Stimulated activated CD8-positive, alpha-beta memory T cell treated with anti-CD3 and anti-CD28 coated beads, Interleukin-7, amount 100 ng/mL, for 1 hour (primary cell): Measurements from ENCODE around the gene RGPD3.
"Not testable (repeated sequence)": the region's sequence is repeated elsewhere in the genome, so short reads cannot be mapped to it uniquely, and the experiment has no call there.

Source experiments
- DNase-seq, 2 donors: peaks; one replicate each; pipeline ENCODE4 v3.0.0-alpha.2; 2020; ENCODE audit warnings: low read depth in 2 of 2

The RGPD3 gene

DNA sequence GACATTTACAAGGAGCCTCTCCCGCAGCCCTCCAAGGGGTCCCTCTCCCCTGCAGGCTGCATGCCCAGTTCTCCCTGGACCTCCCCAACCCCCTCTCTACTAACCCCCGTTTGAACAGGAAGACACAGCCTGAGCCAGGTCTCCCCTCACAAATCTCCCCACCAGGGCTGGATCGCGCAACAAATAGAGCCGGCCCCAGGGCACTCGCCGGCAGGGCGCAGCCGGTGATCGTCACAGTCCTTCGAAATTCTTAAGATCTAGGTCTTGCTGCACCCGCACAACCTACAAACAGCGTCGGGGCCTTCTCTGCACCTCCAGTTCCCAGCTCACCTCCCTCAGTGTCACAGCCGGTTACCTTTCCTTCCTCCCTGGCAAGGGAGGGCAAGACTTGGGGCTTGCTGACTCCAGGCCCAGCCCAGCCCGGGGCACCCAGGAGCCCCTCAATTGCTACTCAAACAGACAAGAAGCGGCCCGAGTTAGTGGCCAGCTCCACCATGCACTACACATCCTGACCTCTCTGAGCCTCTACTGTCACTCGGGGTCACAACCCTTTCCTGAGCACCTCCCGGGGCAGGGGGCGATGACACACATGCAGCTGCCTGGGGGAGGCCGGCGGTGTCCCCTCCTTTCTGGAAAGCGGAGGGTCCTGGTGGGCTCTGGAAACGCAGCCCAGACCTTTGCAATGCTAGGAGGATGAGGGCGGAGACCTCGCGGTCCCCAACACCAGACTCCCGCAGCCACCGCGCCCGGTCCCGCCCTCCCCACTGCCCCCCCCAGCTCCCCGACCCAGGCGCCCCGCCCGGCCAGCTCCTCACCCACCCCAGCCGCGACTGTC, 18.6 kb upstream of the RGPD3 start, which contains the start of gene CD8B2:
Gene CD8B2, plus strand, starts transcription at position 814 of the 835 bp plus-strand sequence. CDS start 63 bp downstream, outside the sequence.
- DNase-seq: not testable (repeated sequence)

DNA sequence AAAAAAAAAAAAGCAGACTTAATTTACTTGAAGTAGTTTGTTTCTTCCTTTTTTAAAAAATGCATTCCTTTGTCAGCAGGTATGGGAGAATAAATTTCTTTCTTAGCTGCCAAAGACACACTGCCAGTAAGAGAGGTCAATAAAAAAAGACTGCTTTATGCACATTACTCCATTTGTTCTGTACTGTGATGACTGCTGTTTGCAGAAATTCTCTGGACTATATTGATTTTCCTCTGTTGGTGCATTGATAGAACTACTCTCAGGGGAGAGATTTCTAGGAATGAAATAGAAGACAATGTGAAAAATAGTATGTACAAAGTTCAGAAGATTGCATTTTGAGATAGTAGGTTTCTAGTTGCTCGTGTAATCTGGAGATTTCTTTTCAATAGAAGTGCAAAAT, 11.3 kb upstream of the RGPD3 start:
- DNase-seq: not testable (repeated sequence)

DNA sequence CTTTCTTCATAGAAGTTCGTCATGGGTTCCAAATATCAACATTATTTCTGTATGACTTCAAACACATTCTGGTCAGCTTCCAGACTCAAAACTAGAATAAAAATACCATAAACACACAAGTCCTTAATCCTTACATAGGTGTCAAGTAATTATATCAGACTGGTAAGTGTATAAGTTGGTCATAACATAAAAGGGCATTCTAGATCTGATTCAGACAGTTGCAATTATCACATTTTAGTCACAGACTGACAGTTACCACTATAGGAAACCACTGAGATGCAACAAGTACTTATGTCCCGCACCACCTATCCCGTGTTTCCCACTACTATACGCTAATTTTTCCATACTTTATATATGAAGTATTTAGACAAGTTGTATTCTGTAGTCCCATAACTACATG, 9.4 kb upstream of the RGPD3 start:
- DNase-seq: not testable (repeated sequence)

DNA sequence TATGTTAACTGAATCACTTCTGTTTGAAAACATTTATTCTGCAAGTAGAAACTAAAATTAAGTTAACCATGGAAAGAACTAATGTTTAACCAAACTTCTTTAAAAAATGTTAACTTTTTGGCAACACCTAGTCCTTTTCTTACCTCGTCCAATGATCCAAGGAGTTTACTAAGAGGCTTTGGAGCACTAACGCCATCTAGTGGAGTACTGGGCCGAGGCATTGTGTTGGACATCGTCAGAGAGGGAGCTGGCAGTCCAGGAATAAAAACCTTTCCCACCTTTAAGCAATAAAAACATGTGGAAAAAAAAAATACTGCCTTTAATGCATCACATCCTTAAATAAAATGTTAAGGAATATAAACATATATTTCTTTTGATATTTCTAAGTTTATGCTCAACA, 2.4 kb upstream of the RGPD3 start:
- peak in 1 of 2 donors; percentile 26 for DNase-seq

DNA sequence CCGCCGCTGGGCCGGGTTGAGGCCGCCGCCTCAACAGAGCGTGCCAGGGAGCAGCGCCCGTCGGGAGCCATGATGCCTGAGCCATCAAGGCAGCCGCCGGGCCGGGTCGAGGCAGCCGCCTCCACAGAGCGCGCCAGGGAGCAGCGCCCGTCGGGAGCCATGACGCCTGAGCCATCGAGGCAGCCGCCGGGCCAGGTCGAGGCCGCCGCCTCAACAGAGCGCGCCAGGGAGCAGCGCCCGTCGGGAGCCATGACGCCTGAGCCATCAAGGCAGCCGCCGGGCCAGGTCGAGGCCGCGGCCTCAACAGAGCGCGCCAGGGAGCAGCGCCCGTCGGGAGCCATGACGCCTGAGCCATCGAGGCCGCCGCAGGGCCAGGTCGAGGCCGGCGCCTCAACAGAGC, 697 bp downstream of the RGPD3 start:
- not testable (repeated sequence) for DNase-seq

DNA sequence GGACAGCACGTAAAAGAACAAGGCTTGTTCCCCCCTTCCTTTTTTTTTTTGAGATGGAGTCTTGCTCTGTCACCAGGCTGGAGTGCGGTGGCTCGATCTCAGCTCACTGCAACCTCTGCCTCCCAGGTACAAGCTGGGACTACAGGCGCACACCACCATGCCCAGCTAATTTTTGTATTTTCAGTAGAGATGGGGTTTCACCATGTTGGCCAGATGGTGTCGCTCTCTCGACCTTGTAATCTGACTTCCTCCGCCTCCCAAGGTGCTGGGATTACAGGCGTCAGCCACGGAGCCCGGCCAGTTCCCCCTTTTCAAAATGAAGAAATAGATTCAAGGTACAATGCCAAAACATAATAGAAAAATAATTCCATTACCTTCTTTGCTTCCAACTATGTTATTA, 6.3 kb downstream of the RGPD3 start:
- DNase-seq: not testable (repeated sequence)

DNA sequence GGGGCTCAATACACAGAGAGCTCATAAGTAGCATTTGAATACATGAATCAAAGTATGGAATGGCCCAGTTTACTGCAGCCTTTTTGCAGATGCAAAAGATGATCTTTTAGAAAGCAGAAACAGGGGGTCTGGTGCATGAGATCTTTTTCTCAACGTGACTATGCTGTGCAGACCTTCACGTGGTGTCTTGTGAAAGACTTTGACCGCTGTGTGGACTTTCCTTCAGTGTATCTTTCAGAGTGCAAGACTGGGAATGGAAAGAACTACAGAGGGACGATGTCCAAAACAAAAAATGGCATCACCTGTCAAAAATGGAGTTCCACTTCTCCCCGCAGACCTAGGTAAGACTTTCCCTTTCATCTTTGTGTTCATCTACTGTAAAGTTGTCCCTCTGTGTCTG, 77.5 kb downstream of the RGPD3 start:
- not testable (repeated sequence) for DNase-seq

DNA sequence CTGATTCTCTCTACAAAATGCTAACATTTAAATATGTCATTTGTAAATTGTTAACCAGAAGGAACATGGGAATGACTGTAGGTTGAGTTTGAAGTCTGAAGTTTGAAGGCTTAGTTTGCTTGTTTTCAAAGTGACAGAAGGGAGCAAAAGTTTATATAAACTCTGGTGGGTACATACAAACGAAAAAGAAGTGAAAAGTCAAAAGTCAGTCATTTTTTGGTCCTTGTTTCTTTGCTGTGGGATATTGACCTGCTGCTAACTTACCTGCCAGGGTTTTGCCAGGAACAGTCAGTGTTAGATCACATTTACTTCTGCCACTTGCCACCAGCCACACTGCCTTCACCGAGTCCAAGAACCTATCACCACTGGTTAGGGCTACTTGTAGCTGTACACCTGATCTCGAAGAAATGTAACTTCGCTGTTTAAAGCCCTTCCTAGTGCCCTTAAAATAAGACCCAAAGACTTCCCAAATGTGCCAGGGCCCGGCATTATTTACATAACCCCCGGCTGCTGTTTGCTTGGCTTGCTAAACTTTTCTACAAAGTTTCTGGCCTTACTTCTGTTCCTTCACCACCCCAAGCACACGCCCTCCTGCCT, 79.3 kb downstream of the RGPD3 start:
- not testable (repeated sequence) for DNase-seq

DNA sequence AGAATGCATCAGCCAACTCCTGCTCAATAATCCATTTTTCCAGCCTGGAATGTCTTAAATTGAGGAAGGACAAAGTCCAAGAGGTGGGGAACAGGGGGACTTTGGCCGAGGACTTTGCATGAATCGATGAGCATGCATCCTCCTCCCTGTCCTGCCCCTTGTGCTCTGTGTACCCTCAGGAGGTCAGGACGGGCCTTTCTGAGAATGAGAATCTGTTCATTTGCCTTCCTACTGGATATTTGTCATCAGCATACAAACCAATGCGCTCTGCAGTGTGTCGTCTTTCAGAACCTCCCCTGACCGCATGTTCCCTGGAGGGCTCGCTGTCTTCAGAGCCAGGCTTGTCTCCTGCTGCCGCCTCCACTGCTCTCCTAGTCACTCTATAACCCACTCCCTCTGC, 83.7 kb downstream of the RGPD3 start:
- DNase-seq: not testable (repeated sequence)

DNA sequence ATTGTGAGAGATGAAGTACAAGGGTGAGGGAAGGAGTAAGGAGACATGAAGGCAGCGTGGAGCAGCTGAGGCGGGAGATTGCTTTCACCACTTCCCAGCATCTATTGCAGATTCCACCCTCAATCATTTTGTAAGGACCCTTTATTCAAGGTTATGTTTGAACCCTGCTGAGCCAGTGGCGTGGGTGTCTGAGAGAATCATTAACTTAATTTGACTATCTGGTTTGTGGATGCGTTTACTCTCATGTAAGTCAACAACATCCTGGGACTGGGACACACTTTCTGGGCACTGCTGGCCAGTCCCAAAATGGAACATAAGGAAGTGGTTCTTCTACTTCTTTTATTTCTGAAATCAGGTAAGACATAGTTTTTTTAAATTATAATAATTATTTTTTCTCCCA, 86.3 kb downstream of the RGPD3 start:
- DNase-seq: not testable (repeated sequence)

DNA sequence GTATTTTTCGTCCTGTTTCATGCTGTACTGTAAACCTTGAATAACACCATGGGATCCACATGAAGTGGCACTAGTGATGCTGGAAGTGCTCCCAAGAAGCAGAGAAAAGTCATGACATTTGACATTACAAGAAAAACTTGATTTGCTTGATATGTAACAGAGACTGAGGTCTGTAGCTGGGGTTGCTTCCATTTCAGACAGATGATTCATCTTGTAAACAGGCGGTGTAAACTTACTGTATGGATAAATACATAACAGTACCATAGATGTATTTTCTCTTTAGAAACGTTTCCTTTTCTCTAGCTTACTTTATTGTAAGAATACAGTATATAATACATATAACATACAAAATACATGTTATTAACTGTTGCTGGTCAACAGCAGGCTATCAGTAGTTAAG, 88.6 kb downstream of the RGPD3 start:
- DNase-seq: not testable (repeated sequence)

DNA sequence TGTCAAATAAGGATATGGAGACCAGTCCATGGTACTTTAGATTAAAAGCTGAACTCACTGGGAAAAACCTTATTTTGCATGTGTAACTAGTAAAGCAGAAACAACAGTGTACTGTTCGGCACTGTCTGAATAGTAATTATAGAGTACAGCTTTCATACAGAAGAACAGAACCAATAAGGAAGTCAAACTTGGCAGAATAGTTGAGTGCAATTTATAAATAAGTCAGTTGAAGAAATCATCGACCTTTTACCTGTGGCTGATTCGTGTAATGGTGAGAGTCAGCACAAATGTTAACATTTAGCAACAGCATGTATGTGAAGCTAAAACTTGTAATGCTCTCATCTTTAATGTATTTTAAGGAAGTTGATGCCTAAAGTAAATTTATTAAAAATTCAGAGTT, 99.0 kb downstream of the RGPD3 start:
- DNase-seq: not testable (repeated sequence)

DNA sequence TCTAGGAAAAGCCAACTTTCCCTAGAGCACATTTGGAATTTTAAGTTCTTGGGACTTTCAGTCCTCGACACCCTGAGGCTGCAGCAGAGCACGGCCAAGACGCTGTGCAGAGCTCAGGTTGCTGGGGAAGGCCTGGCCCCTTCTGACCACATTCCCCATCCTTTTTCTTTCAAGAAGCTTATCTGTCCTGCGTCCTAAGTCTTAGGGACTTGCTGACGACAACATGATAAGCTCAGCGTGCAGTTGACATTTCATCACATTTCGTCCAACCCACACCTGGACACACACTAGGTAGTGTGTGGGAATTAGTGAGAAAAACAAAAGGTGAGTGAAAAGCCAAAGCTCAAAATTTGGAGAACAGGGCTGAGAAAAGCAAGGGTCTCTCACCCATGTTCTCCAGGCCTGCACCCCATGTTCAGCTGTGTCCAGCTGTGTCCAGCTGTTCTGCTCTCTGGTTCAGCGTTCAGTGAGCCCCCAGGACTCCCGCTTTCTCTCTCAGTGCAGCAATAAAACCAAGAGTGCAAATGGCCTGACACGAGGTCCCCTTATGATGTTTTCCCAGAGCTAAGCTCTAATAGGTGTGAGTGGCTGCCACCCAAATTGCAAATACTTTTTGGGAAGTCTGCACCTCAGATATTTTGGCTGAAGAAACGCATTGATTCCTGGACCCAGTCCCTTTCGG, 101.9 kb downstream of the RGPD3 start:
- no peak for DNase-seq

DNA sequence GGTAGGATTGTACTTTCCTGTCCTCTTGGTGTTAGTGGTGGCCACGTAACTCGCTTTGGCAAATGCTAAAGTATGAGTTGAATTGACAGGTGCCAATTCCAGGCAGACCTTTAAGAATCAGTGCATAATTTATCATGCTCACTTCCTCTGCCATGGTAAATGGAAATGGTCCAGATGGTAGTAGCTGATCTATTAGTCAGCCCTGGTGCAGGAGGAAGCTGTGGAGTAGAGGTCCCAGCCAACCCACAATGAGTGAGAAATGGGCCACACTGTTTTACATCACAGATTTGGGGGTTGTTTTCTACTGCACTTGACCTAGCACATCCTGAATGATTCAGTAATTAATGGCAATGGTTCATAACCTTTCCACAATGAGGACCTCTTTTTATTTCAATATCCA, 104.4 kb downstream of the RGPD3 start:
- DNase-seq: no peak

DNA sequence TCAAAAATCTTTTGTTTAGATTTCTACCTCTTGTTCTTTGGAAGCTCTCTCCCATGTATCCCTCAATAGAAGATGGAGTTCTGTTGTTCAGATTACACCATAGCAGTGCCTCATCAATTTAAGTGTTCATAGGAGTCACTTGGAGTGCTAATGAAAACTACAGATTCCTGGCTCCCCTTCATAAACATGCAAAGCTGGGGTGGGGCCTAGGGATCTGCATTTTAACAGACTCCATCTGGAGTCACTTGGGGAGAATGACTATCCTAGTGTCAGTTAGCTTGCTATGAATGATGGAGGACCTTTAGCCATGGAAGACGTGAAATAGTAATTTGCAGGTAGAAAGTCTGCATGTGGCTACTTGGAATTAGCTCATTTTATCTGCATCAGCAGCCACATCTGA, 105.4 kb downstream of the RGPD3 start:
- no peak for DNase-seq

DNA sequence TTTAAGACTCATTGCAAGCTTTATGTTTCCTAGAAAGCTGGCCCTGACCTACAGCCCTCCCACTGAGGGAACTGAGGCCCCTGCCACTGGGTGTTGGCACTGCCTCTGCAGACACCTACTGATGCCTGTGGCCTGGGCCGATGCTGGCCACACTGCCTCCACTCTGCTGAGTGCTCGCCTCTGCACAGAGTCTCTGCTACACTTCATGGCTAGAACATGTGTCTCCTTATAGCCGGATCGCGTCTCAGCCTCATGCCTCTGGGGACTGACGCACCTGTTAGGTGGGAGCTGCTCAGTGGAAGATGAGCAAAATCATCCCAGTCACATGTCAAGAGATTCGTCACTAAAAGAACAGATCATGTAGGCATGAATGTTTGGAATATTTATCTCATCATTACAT, 108.7 kb downstream of the RGPD3 start:
- DNase-seq: no peak

DNA sequence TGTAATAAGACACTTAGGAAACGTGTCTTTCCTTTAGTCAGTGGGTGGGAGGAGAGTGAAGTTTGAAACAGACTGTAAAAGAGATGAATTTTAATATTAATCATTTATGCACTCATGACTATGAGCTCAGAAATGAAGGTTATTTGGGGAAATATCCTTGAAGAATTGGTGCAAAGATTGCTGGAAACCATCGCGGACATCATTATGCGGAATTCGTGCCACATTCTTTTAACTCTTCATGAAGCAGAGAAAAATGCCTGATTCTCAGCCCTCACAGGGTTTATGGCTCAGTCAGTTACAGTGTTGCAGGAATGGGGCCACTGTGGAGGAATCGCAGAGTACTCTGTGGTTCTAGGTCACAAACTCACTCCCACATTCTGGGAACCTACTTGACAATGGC, 109.7 kb downstream of the RGPD3 start:
- DNase-seq: no peak

DNA sequence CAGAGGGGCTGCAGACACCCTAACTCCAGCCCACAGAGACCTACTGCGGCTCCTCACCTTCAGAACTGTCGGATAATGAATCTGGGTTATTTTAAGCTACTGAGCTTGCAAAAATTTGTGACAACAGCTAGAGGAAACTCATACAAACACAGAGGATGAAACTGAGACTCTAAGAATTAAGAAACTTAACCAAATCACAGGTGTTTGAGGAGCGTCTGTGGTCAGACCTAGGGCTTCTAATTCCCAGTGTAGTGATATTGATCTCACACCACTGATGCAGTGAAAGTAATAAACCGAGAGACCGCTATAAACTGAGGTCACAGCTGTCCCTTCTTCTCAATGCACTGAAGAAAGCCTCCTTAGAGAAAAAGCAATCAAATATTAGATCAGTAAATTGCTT, 110.1 kb downstream of the RGPD3 start:
- no peak for DNase-seq

DNA sequence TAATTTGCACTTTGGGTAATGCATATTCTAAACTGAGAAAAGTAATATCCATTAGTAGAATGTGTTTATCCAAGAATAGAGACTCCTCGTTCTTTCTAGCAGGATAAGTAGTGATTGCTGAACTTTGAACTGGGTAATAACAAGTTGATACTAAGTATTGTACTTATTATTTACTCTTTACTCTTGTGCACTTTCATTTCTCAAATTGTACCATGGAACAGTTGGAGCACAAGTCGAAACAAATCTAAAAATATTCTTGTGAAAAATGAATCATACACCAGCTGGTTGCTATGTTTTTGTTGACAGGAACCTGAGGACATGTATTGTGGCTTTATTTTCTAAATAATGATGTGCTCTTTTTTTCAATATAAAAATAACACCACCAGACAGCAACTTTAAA, 111.9 kb downstream of the RGPD3 start:
- no peak for DNase-seq

DNA sequence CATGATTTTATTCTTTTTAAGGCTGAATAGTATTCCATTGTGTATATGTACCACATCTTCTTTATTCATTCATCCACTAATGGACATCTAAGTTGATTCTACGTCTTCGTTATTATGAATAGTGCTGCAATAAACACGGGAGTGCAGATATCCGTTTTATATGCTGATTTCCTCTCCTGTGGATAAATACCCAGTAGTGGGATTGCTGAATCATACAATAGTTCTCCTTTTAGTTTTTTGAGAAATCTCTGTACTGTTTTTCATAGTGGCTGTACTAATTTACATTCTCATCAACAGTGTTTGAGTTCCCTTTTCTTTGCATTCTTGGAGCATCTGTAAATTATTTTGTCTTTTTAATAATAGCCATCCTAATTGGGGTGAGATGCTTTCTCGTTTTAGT, 114.5 kb downstream of the RGPD3 start:
- no peak for DNase-seq

DNA sequence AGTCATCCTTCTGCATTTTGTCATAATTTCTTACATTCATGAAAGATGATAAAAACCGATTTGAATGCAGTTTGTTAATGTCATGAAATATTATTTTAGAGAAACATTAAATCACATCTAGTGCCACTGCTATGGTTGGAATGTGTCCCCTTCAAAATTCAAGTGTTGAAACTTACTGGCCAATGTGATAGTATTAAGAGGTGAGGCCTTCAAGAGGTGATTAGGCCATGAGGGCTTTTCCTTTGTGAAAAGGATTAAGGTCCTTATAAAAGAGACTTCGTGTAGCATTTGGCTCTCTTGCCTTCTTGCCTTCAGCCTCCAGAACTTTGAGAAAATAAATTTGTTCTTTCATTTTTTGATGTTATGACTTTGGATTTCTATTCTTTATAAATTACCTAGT, 117.2 kb downstream of the RGPD3 start:
- no peak for DNase-seq

DNA sequence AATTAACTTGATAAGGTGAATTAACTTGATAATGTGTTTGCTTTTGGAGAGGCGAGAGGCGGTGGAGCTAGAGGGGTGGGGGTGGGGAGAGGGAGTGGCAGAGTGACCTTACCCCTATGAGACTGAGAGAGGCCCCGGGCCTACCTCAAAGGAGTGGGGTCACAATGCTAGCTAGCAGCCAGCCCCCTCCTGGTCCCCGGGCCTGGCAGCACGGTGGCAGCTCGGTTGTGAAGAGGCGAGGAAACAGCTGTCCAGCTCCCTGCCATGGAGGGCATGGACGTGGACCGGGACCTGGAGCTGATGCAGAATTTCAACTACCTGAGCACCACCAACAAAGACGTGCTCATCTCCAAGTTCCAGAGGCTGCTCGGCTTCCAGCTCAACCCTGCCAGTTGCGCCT, 123.9 kb downstream of the RGPD3 start:
- no peak for DNase-seq

DNA sequence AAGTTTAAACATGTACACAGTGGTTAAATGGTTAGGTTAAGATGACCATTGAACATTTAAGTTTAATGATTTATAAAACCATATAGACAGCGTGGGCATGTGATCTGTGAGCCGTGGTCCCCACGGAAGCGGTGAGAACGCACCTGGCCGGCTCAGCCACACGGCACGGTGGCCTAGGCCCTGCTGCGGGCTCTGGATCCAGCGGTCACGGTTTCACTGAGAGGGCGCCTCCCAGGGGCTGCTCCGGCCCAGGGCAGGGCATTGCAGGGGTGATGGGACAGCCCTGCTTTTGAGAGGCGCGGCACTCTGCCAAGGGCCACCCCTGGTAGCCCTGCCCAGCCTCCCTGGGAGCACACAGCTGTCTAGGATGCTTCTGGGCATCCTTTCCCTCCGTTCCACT, 124.9 kb downstream of the RGPD3 start:
- no peak for DNase-seq
